WTC11 (cell line): Measurements from ENCODE around the gene LCN1. TPM values are rescaled to one million over a fixed set of nuclear protein-coding genes. Genes with fewer than 3 reads are reported as not detected.

ENCODE experiments used
- ATAC-seq: fragments of 200-7000 bp; cut with Tn5 transposase; 2 replicates; pipeline ENCODE4 v1.10.0; 2021; ENCODE audit warnings: mild to moderate bottlenecking, moderate library complexity
- CTCF ChIA-PET: fragments of 300-600 bp; sonication (Branson Sonifier 250); formaldehyde crosslinking; loops from one replicate; lab custom pipeline; 2021; ENCODE audit warnings: antibody characterized with exemption; lab: Charles Lee
- POLR2A ChIA-PET: fragments of 350-600 bp; sonication (Branson Sonifier 250); formaldehyde crosslinking; loops from one replicate; lab custom pipeline; 2021; ENCODE audit warnings: antibody characterized with exemption; lab: Charles Lee
- DNase-seq: peaks from one replicate; pipeline ENCODE4 v3.0.0; 2021; ENCODE audit warnings: low spot score
- H3K27ac Mint-ChIP-seq: 2 replicates; pipeline ENCODE4 v1.8.0; 2021; ENCODE audit warnings: mixed read lengths
- H3K27me3 Mint-ChIP-seq: 2 replicates; pipeline ENCODE4 v1.8.0; 2021; ENCODE audit warnings: low read depth, mild to moderate bottlenecking, moderate library complexity, mixed read lengths
- H3K36me3 Mint-ChIP-seq: 2 replicates; pipeline ENCODE4 v1.8.0; 2021; ENCODE audit warnings: mixed read lengths
- H3K4me1 Mint-ChIP-seq: 2 replicates; pipeline ENCODE4 v1.8.0; 2022; ENCODE audit warnings: mixed read lengths
- H3K4me3 Mint-ChIP-seq: 2 replicates; pipeline ENCODE4 v1.8.0; 2021; ENCODE audit warnings: mild to moderate bottlenecking, moderate library complexity, mixed read lengths
- H3K9me3 Mint-ChIP-seq: 2 replicates; pipeline ENCODE4 v1.8.0; 2021; ENCODE audit warnings: mixed read lengths
- CREB1 ChIP-seq: sonication (generic); formaldehyde crosslinking; IDR thresholded peaks from 2 replicates; pipeline ENCODE4 v1.8.0; 2023; ENCODE audit warnings: mild to moderate bottlenecking, missing genetic modification reagents
- JAZF1 ChIP-seq: fragments of 250-450 bp; sonication (Bioruptor Pico); IDR thresholded peaks from 2 replicates; pipeline ENCODE4 v1.9.0; 2021; ENCODE audit warnings: moderate library complexity, mild to moderate bottlenecking, inconsistent platforms
- KAT7 ChIP-seq: sonication (generic); formaldehyde crosslinking; IDR thresholded peaks from 2 replicates; pipeline ENCODE4 v1.8.1; 2023; ENCODE audit warnings: missing genetic modification reagents, mild to moderate bottlenecking, borderline replicate concordance
- MXD4 ChIP-seq: fragments of 250-450 bp; sonication (Bioruptor Pico); IDR thresholded peaks from 2 replicates; pipeline ENCODE4 v1.8.0; 2021; ENCODE audit warnings: mild to moderate bottlenecking, moderate library complexity, borderline replicate concordance
- NFE2L1 ChIP-seq: sonication (generic); formaldehyde crosslinking; IDR thresholded peaks from 2 replicates; pipeline ENCODE4 v1.8.1; 2023; ENCODE audit warnings: missing genetic modification reagents
- TEAD4 ChIP-seq: sonication (generic); formaldehyde crosslinking; IDR thresholded peaks from 2 replicates; pipeline ENCODE4 v1.8.0; 2022; ENCODE audit warnings: mild to moderate bottlenecking, missing genetic modification reagents
- ZBTB21 ChIP-seq: sonication (generic); formaldehyde crosslinking; IDR thresholded peaks from 2 replicates; pipeline ENCODE4 v1.8.1; 2023; ENCODE audit warnings: mild to moderate bottlenecking, missing genetic modification reagents, borderline replicate concordance
- ZNF263 ChIP-seq: sonication (generic); formaldehyde crosslinking; IDR thresholded peaks from 2 replicates; pipeline ENCODE4 v1.8.1; 2022; ENCODE audit warnings: low read depth, mild to moderate bottlenecking, moderate library complexity, missing genetic modification reagents
- ZNF416 ChIP-seq: fragments of 250-450 bp; sonication (Bioruptor Pico); IDR thresholded peaks from 2 replicates; pipeline ENCODE4 v1.9.0; 2021; ENCODE audit warnings: mild to moderate bottlenecking, inconsistent platforms
- total RNA-seq: library from RNA; stranded (reverse); gene quantifications from 3 replicates; pipeline ENCODE4 v1.2.3, GENCODE V29; 2021
- TF ChIP-seq, protein P1 (sequence below): fragments of 250-450 bp; sonication (Bioruptor Pico); conservative IDR thresholded peaks from 2 replicates; pipeline ENCODE4 v1.9.0; 2021; ENCODE audit warnings: mild to moderate bottlenecking
- TF ChIP-seq, protein P2 (sequence below): sonication (generic); formaldehyde crosslinking; IDR thresholded peaks from 2 replicates; pipeline ENCODE4 v1.8.1; 2022; ENCODE audit warnings: mild to moderate bottlenecking, missing genetic modification reagents, moderate library complexity, borderline replicate concordance
- TF ChIP-seq, protein P3 (sequence below): sonication (generic); formaldehyde crosslinking; IDR thresholded peaks from 2 replicates; pipeline ENCODE4 v1.8.0; 2022; ENCODE audit warnings: mild to moderate bottlenecking, missing genetic modification reagents
- TF ChIP-seq, protein P4 (sequence below): sonication (generic); formaldehyde crosslinking; IDR thresholded peaks from 2 replicates; pipeline ENCODE4 v1.8.0; 2022; ENCODE audit warnings: mild to moderate bottlenecking, missing genetic modification reagents
- TF ChIP-seq, protein P5 (sequence below): sonication (generic); formaldehyde crosslinking; IDR thresholded peaks from 2 replicates; pipeline ENCODE4 v1.8.1; 2023; ENCODE audit warnings: mild to moderate bottlenecking, missing genetic modification reagents, borderline replicate concordance

Gene LCN1
- total RNA-seq, 1 experiment from 2014 or later, result not detected

DNA sequence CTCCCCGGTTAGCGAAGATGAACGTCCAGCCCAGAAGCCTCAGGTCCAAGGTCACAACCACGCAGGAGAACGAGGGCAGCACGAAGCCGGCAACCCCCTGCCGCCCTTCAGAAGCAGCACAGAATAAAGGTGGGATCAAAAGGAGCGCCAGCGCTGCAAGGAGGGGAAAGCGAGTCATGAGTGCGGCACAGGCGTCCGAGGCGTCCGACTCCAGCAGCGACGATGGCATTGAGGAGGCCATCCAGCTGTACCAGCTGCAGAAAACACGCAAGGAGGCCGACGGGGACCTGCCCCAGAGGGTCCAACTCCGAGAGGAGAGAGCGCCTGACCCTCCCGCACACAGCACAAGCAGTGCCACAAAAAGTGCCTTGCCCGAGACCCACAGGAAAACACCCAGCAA lies 35.9 kb upstream of the LCN1 start:
- no peaks in the 10 kb centered on the region for H3K27me3 Mint-ChIP-seq
- H3K9me3 Mint-ChIP-seq, result no peaks in the 10 kb centered on the region
- POLR2A ChIA-PET, result no interaction called here
- ATAC-seq (no peak), DNase-seq (no peak)
- no peak overlapping the region for H3K27ac Mint-ChIP-seq
- H3K36me3 Mint-ChIP-seq, result peaks cover 37% of the 10 kb centered on the region
- no peak overlapping the region for H3K4me3 Mint-ChIP-seq
- peaks cover 8% of the 10 kb centered on the region; the same call in 1 of the 2 replicates for H3K4me1 Mint-ChIP-seq
- CTCF ChIA-PET, result interaction anchor here (1.1 kb wide), 1 partner anchor 14 kb away, joined by 3 read pairs; no protein-coding TSS in a partner anchor
- TF ChIP-seq JAZF1 (CRISPR knock-in tag), result no peak
- TF ChIP-seq, protein P1, sequence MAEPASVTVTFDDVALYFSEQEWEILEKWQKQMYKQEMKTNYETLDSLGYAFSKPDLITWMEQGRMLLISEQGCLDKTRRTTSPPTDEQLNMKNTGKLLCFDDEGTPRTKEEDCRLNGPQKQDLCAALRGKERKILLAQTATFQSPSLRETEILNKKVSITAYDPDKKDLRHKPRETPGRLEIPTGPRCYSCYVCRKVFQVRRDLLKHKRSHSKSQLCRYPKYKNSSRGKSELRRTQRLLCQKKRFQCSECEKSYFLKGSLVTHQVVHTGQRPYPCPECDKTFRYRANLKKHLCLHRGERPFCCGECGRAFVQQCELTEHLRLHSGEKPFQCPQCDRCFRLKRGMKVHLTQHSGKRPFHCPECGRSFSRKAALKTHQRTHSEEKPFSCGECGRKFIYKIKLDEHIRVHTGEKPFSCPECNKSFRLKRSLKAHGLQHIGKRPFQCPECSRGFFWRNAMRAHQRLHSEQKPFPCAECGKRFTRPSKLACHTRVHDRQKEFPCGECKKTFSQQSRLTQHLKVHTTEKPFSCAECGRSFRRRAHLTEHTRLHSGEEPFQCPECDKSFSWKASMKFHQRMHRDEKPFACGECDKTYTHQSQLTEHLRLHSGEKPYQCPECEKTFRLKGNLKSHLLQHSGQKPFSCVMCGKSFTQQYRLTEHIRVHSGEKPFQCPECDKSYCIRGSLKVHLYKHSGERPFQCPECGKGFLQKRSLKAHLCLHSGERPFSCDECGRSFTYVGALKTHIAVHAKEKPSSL (CRISPR knock-in tag), result no peak

DNA sequence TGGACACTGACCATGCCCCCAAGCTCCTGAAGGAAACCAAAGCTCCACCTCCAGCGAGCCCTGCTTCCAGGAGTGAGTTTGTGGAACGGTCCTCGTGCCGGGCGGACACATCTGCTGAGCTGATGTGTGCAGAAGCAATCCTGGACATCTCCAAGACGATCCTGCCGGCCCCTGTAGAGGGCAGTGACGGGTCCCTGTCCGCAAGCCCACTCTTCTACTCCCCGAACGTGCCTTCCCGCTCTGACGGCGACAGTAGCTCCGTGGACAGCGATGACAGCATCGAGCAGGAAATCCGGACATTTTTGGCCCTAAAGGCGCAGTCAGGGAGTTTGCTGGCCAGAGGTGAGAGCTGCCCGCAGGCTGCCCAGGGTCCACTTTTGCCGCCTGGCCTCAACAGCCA lies 35.4 kb upstream of the LCN1 start:
- ChIA-PET CTCF (interaction anchor here (1.1 kb wide), 1 partner anchor 14 kb away, joined by 3 read pairs; no protein-coding TSS in a partner anchor), POLR2A (no interaction called here)
- H3K4me3 Mint-ChIP-seq, result no peak overlapping the region
- DNase-seq, result no peak
- no peak overlapping the region for H3K27ac Mint-ChIP-seq
- peaks cover 37% of the 10 kb centered on the region for H3K36me3 Mint-ChIP-seq
- TF ChIP-seq ZNF263, result no peak
- no peak for TF ChIP-seq KAT7 (CRISPR knock-in tag)
- TF ChIP-seq ZBTB21, result no peak
- TF ChIP-seq, protein P2, sequence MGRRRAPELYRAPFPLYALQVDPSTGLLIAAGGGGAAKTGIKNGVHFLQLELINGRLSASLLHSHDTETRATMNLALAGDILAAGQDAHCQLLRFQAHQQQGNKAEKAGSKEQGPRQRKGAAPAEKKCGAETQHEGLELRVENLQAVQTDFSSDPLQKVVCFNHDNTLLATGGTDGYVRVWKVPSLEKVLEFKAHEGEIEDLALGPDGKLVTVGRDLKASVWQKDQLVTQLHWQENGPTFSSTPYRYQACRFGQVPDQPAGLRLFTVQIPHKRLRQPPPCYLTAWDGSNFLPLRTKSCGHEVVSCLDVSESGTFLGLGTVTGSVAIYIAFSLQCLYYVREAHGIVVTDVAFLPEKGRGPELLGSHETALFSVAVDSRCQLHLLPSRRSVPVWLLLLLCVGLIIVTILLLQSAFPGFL, result no peak
- TF ChIP-seq, protein P3, sequence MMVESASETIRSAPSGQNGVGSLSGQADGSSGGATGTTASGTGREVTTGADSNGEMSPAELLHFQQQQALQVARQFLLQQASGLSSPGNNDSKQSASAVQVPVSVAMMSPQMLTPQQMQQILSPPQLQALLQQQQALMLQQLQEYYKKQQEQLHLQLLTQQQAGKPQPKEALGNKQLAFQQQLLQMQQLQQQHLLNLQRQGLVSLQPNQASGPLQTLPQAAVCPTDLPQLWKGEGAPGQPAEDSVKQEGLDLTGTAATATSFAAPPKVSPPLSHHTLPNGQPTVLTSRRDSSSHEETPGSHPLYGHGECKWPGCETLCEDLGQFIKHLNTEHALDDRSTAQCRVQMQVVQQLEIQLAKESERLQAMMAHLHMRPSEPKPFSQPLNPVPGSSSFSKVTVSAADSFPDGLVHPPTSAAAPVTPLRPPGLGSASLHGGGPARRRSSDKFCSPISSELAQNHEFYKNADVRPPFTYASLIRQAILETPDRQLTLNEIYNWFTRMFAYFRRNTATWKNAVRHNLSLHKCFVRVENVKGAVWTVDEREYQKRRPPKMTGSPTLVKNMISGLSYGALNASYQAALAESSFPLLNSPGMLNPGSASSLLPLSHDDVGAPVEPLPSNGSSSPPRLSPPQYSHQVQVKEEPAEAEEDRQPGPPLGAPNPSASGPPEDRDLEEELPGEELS (CRISPR knock-in tag), result no peak
- TF ChIP-seq MXD4 (CRISPR knock-in tag), result no peak
- TF ChIP-seq CREB1 (CRISPR knock-in tag), result no peak
- TF ChIP-seq, protein P4, sequence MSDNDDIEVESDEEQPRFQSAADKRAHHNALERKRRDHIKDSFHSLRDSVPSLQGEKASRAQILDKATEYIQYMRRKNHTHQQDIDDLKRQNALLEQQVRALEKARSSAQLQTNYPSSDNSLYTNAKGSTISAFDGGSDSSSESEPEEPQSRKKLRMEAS (CRISPR knock-in tag), result no peak
- TF ChIP-seq TEAD4 (CRISPR knock-in tag), result no peak
- TF ChIP-seq, protein P5, sequence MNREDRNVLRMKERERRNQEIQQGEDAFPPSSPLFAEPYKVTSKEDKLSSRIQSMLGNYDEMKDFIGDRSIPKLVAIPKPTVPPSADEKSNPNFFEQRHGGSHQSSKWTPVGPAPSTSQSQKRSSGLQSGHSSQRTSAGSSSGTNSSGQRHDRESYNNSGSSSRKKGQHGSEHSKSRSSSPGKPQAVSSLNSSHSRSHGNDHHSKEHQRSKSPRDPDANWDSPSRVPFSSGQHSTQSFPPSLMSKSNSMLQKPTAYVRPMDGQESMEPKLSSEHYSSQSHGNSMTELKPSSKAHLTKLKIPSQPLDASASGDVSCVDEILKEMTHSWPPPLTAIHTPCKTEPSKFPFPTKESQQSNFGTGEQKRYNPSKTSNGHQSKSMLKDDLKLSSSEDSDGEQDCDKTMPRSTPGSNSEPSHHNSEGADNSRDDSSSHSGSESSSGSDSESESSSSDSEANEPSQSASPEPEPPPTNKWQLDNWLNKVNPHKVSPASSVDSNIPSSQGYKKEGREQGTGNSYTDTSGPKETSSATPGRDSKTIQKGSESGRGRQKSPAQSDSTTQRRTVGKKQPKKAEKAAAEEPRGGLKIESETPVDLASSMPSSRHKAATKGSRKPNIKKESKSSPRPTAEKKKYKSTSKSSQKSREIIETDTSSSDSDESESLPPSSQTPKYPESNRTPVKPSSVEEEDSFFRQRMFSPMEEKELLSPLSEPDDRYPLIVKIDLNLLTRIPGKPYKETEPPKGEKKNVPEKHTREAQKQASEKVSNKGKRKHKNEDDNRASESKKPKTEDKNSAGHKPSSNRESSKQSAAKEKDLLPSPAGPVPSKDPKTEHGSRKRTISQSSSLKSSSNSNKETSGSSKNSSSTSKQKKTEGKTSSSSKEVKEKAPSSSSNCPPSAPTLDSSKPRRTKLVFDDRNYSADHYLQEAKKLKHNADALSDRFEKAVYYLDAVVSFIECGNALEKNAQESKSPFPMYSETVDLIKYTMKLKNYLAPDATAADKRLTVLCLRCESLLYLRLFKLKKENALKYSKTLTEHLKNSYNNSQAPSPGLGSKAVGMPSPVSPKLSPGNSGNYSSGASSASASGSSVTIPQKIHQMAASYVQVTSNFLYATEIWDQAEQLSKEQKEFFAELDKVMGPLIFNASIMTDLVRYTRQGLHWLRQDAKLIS (CRISPR knock-in tag), result no peak
- TF ChIP-seq NFE2L1, result no peak
- no peak for TF ChIP-seq ZNF416 (CRISPR knock-in tag)
- H3K27me3 Mint-ChIP-seq, result no peaks in the 10 kb centered on the region
- ATAC-seq, result no peak
- H3K9me3 Mint-ChIP-seq, result no peaks in the 10 kb centered on the region
- peaks cover 8% of the 10 kb centered on the region; the same call in 1 of the 2 replicates for H3K4me1 Mint-ChIP-seq
